CD4-positive, CD25-positive, alpha-beta regulatory T cell (primary cell): ENCODE data around the gene SLC9A7. TPM values are rescaled to one million over a fixed set of nuclear protein-coding genes. Genes with fewer than 3 reads are reported as not detected.
A peak's percentile ranks its signal among the peaks of the same experiment; 100 is the strongest.

Source experiments
- ATAC-seq, 2 donors: fragments of 150-1000 bp; cut with Tn5 transposase; one replicate each; pipeline ENCODE4 v1.10.0; 2021; ENCODE audit warnings: low read depth in 2 of 2, moderate number of reproducible peaks in 2 of 2, moderate library complexity in 1 of 2
- DNase-seq, 3 donors: peaks; one replicate each; pipeline versions ENCODE4 v3.0.0 to v3.0.0-alpha.2; 2012 to 2022; ENCODE audit warnings: mixed read lengths in 1 of 3
- H3K27ac ChIP-seq: one replicate; pipeline ENCODE4 v1.7.0; 2013; ENCODE audit warnings: mild to moderate bottlenecking, low read length; ENCODE audit not compliant: insufficient read depth, poor library complexity, severe bottlenecking
- H3K27me3 ChIP-seq: one replicate; pipeline ENCODE4 v1.7.0; 2013; ENCODE audit warnings: low read length; ENCODE audit not compliant: control insufficient read depth, insufficient read depth
- H3K36me3 ChIP-seq: one replicate; pipeline ENCODE4 v1.7.0; 2013; ENCODE audit warnings: mild to moderate bottlenecking, low read length, moderate library complexity; ENCODE audit not compliant: control insufficient read depth, insufficient read depth
- H3K4me1 ChIP-seq: 2 replicates; pipeline ENCODE4 v1.7.0; 2013; ENCODE audit warnings: mild to moderate bottlenecking, low read length; ENCODE audit not compliant: insufficient read depth, control insufficient read depth, poor library complexity, severe bottlenecking
- H3K4me3 ChIP-seq: one replicate; pipeline ENCODE4 v1.7.0; 2013; ENCODE audit warnings: low read depth, mild to moderate bottlenecking, low read length, moderate library complexity
- H3K9me3 ChIP-seq, 2 experiments: 1 replicate in 1 of 2; 2 replicates in 1 of 2; pipeline ENCODE4 v1.7.0; 2013; ENCODE audit warnings: low read length in 2 of 2, mild to moderate bottlenecking in 1 of 2, moderate library complexity in 1 of 2; ENCODE audit not compliant: control insufficient read depth in 2 of 2
- H3K27ac Mint-ChIP-seq, 3 donors: one replicate each; pipeline ENCODE4 v1.8.0; 2020 to 2022; ENCODE audit warnings: mild to moderate bottlenecking in 3 of 3, mixed read lengths in 3 of 3, moderate library complexity in 2 of 3
- H3K27me3 Mint-ChIP-seq: one replicate; pipeline ENCODE4 v1.8.0; 2022; ENCODE audit warnings: mild to moderate bottlenecking, mixed read lengths
- H3K36me3 Mint-ChIP-seq: one replicate; pipeline ENCODE4 v1.8.0; 2020; ENCODE audit warnings: mixed read lengths
- H3K4me1 Mint-ChIP-seq, 4 donors: one replicate each; pipeline ENCODE4 v1.8.0; 2020 to 2022; ENCODE audit warnings: mixed read lengths in 4 of 4, mild to moderate bottlenecking in 1 of 4
- H3K4me3 Mint-ChIP-seq, 4 donors: one replicate each; pipeline ENCODE4 v1.8.0; 2020 to 2022; ENCODE audit warnings: mild to moderate bottlenecking in 4 of 4, mixed read lengths in 4 of 4, moderate library complexity in 3 of 4
- H3K9me3 Mint-ChIP-seq, 7 donors: one replicate each; pipeline ENCODE4 v1.8.0; 2020 to 2022; ENCODE audit warnings: mixed read lengths in 7 of 7, mild to moderate bottlenecking in 3 of 7, moderate library complexity in 2 of 7
- polyA plus RNA-seq, 4 donors: library from polyadenylated mRNA; unstranded; fragments of 300-500 nt; fragmentation: Illumina TruSeq; gene quantifications; one replicate each; pipeline ENCODE4 v1.2.3, GENCODE V29; 2021
- total RNA-seq: library from RNA; stranded (reverse); gene quantifications from one replicate; pipeline ENCODE4 v1.2.3, GENCODE V29; 2022

Gene SLC9A7
- total and polyA plus RNA-seq, 5 donors from 2014 or later, result 3.6 to 6.4 (median 4.2) TPM

- ATAC-seq (no peak), DNase-seq (no peak)
- Mint-ChIP-seq H3K27ac (peak overlapping the region in 2 of 3 donors; percentile 68 to 84), H3K4me1 (peaks cover 0 to 32% (median 5%) of the 10 kb centered on the region in 4 donors), H3K27me3 (peaks cover 14% of the 10 kb centered on the region), H3K4me3 (peak overlapping the region; percentile 83 to 92 (median 86)), H3K36me3 (no peaks in the 10 kb centered on the region), H3K9me3 (peaks cover 0 to 2% (median 0%) of the 10 kb centered on the region in 7 donors)
- Histone ChIP-seq H3K4me1 (peaks cover 11% of the 10 kb centered on the region), H3K36me3 (no peaks in the 10 kb centered on the region), H3K27me3 (no peaks in the 10 kb centered on the region), H3K4me3 (peak overlapping the region; percentile 32), H3K9me3 (peaks cover 0 to 2% of the 10 kb centered on the region in 2 experiments), H3K27ac (peak overlapping the region; percentile 14)
These were observed 692 bp upstream of the SLC9A7 start for GRCh38 chrX:46759645-46759974.

GRCh38 chrX:46758163-46758955 is 559 bp downstream of the SLC9A7 start:
- Mint-ChIP-seq H3K27ac (peak overlapping the region; percentile 84 to 96 (median 86)), H3K4me3 (peak overlapping the region; percentile 93 to 97 (median 94))

GRCh38 chrX:46757593-46757992 is 1.3 kb downstream of the SLC9A7 start:
- ATAC-seq (no peak), DNase-seq (no peak)
- Histone ChIP-seq H3K9me3 (no peaks in the 10 kb centered on the region), H3K27ac (no peak overlapping the region), H3K36me3 (no peaks in the 10 kb centered on the region), H3K27me3 (no peaks in the 10 kb centered on the region), H3K4me1 (peaks cover 11% of the 10 kb centered on the region), H3K4me3 (peak overlapping the region; percentile 81)
- Mint-ChIP-seq H3K4me1 (peaks cover 0 to 35% (median 8%) of the 10 kb centered on the region in 4 donors), H3K4me3 (peak overlapping the region; percentile 93 to 97 (median 94)), H3K27me3 (peaks cover 14% of the 10 kb centered on the region), H3K36me3 (no peaks in the 10 kb centered on the region), H3K9me3 (no peaks in the 10 kb centered on the region), H3K27ac (peak overlapping the region; percentile 48 to 86 (median 84))

More at GRCh38 chrX:46758163-46758955, 559 bp downstream of the SLC9A7 start:
- H3K4me1 ChIP-seq, result peaks cover 11% of the 10 kb centered on the region
- H3K27ac ChIP-seq, result no peak overlapping the region
- no peaks in the 10 kb centered on the region for H3K27me3 ChIP-seq
- Mint-ChIP-seq H3K27me3 (peaks cover 14% of the 10 kb centered on the region), H3K9me3 (no peaks in the 10 kb centered on the region), H3K36me3 (no peaks in the 10 kb centered on the region), H3K4me1 (peaks cover 0 to 35% (median 7%) of the 10 kb centered on the region in 4 donors)
- peak overlapping the region; percentile 81 for H3K4me3 ChIP-seq
- peak in 2 of 3 donors; percentile 3 to 47 for DNase-seq
- peak; percentile 28 to 38 for ATAC-seq
- H3K36me3 ChIP-seq, result no peaks in the 10 kb centered on the region
- peaks cover 0 to 2% of the 10 kb centered on the region in 2 experiments for H3K9me3 ChIP-seq

GRCh38 chrX:46757052-46757451 is 1.9 kb downstream of the SLC9A7 start:
- ATAC-seq (no peak), DNase-seq (peak in 1 of 3 donors; percentile 13)
- Histone ChIP-seq H3K4me3 (peak overlapping the region; percentile 81), H3K36me3 (no peaks in the 10 kb centered on the region), H3K27me3 (no peaks in the 10 kb centered on the region), H3K27ac (no peak overlapping the region), H3K4me1 (peaks cover 11% of the 10 kb centered on the region), H3K9me3 (no peaks in the 10 kb centered on the region)
- Mint-ChIP-seq H3K27ac (peak overlapping the region in 2 of 3 donors; percentile 84 to 86), H3K4me3 (peak overlapping the region; percentile 59 to 95 (median 94)), H3K9me3 (no peaks in the 10 kb centered on the region), H3K4me1 (peaks cover 0 to 39% (median 12%) of the 10 kb centered on the region in 4 donors), H3K27me3 (peaks cover 14% of the 10 kb centered on the region), H3K36me3 (no peaks in the 10 kb centered on the region)

GRCh38 chrX:46755671-46756070 is 3.2 kb downstream of the SLC9A7 start:
- Histone ChIP-seq H3K4me1 (peaks cover 11% of the 10 kb centered on the region), H3K27ac (no peak overlapping the region), H3K9me3 (no peaks in the 10 kb centered on the region), H3K4me3 (no peak overlapping the region), H3K27me3 (no peaks in the 10 kb centered on the region), H3K36me3 (no peaks in the 10 kb centered on the region)
- Mint-ChIP-seq H3K27me3 (peaks cover 6% of the 10 kb centered on the region), H3K36me3 (no peaks in the 10 kb centered on the region), H3K9me3 (no peaks in the 10 kb centered on the region), H3K4me1 (peaks cover 0 to 39% (median 12%) of the 10 kb centered on the region in 4 donors), H3K4me3 (no peak overlapping the region), H3K27ac (no peak overlapping the region)
- ATAC-seq (no peak), DNase-seq (no peak)

GRCh38 chrX:46754586-46755061 is 4.3 kb downstream of the SLC9A7 start:
- Mint-ChIP-seq H3K9me3 (no peaks in the 10 kb centered on the region), H3K36me3 (no peaks in the 10 kb centered on the region), H3K4me3 (peak overlapping the region in 3 of 4 donors; percentile 0 to 52 (median 26)), H3K27me3 (peaks cover 6% of the 10 kb centered on the region), H3K4me1 (peaks cover 0 to 37% (median 12%) of the 10 kb centered on the region in 4 donors), H3K27ac (no peak overlapping the region)
- DNase-seq (peak in 1 of 3 donors; percentile 40), ATAC-seq (no peak)
- Histone ChIP-seq H3K4me1 (peaks cover 8% of the 10 kb centered on the region), H3K27me3 (no peaks in the 10 kb centered on the region), H3K27ac (no peak overlapping the region), H3K4me3 (no peak overlapping the region), H3K9me3 (no peaks in the 10 kb centered on the region), H3K36me3 (no peaks in the 10 kb centered on the region)

GRCh38 chrX:46754036-46754435 is 4.9 kb downstream of the SLC9A7 start:
- no peak overlapping the region for H3K4me3 Mint-ChIP-seq
- H3K27ac Mint-ChIP-seq, result no peak overlapping the region
- Histone ChIP-seq H3K27me3 (no peaks in the 10 kb centered on the region), H3K36me3 (no peaks in the 10 kb centered on the region), H3K9me3 (no peaks in the 10 kb centered on the region), H3K4me1 (peaks cover 5% of the 10 kb centered on the region), H3K4me3 (no peak overlapping the region), H3K27ac (no peak overlapping the region)
- H3K27me3 Mint-ChIP-seq, result peaks cover 6% of the 10 kb centered on the region
- no peaks in the 10 kb centered on the region for H3K36me3 Mint-ChIP-seq
- H3K4me1 Mint-ChIP-seq, result peaks cover 0 to 33% (median 12%) of the 10 kb centered on the region in 4 donors
- ATAC-seq, result no peak
- no peak for DNase-seq
- no peaks in the 10 kb centered on the region for H3K9me3 Mint-ChIP-seq
